ENCODE measurements around the gene MRPL4. TPM values are rescaled to one million over a fixed set of nuclear protein-coding genes. Genes with fewer than 3 reads are reported as not detected.
A peak's percentile ranks its signal among the peaks of the same experiment; 100 is the strongest.

MRPL4 gene
- total and polyA plus RNA-seq, 2 of the 13 experiments (the other 11 are each of a cell fraction or from before 2014, with no cell fraction given): 40.6 to 42.5 TPM

DNA sequence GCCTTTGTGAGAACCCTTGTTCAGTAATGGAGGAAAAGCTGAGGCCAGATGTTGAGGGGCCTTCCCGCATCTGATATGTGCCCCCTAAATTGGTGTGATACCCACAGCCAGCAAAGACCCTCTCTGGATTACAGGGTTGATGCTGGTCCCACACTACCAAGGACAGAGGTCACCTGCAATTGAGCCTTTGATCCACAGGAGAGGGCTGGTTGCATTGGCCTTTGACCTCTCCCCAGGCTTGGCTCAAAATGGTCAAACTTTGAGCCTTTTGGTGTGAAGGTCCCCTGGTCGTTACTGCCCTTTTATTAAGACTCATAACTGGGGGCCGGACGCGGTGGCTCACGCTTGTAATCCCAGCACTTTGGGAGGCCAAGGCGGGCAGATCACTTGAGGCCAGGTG lies 8.4 kb upstream of the MRPL4 start (continued):
- TF ChIP-seq, protein P1, sequence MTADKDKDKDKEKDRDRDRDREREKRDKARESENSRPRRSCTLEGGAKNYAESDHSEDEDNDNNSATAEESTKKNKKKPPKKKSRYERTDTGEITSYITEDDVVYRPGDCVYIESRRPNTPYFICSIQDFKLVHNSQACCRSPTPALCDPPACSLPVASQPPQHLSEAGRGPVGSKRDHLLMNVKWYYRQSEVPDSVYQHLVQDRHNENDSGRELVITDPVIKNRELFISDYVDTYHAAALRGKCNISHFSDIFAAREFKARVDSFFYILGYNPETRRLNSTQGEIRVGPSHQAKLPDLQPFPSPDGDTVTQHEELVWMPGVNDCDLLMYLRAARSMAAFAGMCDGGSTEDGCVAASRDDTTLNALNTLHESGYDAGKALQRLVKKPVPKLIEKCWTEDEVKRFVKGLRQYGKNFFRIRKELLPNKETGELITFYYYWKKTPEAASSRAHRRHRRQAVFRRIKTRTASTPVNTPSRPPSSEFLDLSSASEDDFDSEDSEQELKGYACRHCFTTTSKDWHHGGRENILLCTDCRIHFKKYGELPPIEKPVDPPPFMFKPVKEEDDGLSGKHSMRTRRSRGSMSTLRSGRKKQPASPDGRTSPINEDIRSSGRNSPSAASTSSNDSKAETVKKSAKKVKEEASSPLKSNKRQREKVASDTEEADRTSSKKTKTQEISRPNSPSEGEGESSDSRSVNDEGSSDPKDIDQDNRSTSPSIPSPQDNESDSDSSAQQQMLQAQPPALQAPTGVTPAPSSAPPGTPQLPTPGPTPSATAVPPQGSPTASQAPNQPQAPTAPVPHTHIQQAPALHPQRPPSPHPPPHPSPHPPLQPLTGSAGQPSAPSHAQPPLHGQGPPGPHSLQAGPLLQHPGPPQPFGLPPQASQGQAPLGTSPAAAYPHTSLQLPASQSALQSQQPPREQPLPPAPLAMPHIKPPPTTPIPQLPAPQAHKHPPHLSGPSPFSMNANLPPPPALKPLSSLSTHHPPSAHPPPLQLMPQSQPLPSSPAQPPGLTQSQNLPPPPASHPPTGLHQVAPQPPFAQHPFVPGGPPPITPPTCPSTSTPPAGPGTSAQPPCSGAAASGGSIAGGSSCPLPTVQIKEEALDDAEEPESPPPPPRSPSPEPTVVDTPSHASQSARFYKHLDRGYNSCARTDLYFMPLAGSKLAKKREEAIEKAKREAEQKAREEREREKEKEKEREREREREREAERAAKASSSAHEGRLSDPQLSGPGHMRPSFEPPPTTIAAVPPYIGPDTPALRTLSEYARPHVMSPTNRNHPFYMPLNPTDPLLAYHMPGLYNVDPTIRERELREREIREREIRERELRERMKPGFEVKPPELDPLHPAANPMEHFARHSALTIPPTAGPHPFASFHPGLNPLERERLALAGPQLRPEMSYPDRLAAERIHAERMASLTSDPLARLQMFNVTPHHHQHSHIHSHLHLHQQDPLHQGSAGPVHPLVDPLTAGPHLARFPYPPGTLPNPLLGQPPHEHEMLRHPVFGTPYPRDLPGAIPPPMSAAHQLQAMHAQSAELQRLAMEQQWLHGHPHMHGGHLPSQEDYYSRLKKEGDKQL (CRISPR knock-in tag; IDR thresholded peaks at IDR 0.05; ENCODE audit: low read depth): no peak
- TF ChIP-seq ZNF672 (CRISPR knock-in tag; IDR thresholded peaks at IDR 0.05) (peak; percentile 84), PITX1 (CRISPR knock-in tag; IDR thresholded peaks at IDR 0.05) (peak; percentile 33; the same call in 1 of the 2 replicates), ZNF160 (CRISPR knock-in tag; IDR thresholded peaks at IDR 0.05) (no peak), HOXA3 (CRISPR knock-in tag; IDR thresholded peaks at IDR 0.05) (peak; percentile 12; the same call in 1 of the 2 replicates), MIER2 (CRISPR knock-in tag; IDR thresholded peaks at IDR 0.05) (no peak), NFYB (CRISPR knock-in tag; IDR thresholded peaks at IDR 0.05) (no peak), NFRKB (IDR thresholded peaks at IDR 0.05) (no peak), NR2F1 (CRISPR knock-in tag; IDR thresholded peaks at IDR 0.05) (peak; percentile 54 to 58; a peak in 3 of 4 replicates), REXO4 (CRISPR knock-in tag; IDR thresholded peaks at IDR 0.05; ENCODE audit: borderline replicate concordance) (no peak), NR2F6 (IDR thresholded peaks at IDR 0.05) (peak; percentile 79), NR2F6 (CRISPR knock-in tag; IDR thresholded peaks at IDR 0.05) (peak; percentile 87), HNF4A (CRISPR knock-in tag; IDR thresholded peaks at IDR 0.05) (peak; percentile 80), SALL1 (CRISPR knock-in tag; IDR thresholded peaks at IDR 0.05) (peak; percentile 57), HNF4G (IDR thresholded peaks at IDR 0.05; ENCODE audit: borderline replicate concordance, low read depth, low read length) (peak; percentile 66; the same call in 1 of the 2 replicates), HNF4G (CRISPR knock-in tag; IDR thresholded peaks at IDR 0.05; ENCODE audit: borderline replicate concordance, low read depth) (0 out of 2 replicates have a peak, but pooled peaks have one; percentile 19)
- TF ChIP-seq, protein P2, sequence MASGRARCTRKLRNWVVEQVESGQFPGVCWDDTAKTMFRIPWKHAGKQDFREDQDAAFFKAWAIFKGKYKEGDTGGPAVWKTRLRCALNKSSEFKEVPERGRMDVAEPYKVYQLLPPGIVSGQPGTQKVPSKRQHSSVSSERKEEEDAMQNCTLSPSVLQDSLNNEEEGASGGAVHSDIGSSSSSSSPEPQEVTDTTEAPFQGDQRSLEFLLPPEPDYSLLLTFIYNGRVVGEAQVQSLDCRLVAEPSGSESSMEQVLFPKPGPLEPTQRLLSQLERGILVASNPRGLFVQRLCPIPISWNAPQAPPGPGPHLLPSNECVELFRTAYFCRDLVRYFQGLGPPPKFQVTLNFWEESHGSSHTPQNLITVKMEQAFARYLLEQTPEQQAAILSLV (CRISPR knock-in tag; IDR thresholded peaks at IDR 0.05; ENCODE audit: borderline replicate concordance): no peak
- TF ChIP-seq, protein P3, sequence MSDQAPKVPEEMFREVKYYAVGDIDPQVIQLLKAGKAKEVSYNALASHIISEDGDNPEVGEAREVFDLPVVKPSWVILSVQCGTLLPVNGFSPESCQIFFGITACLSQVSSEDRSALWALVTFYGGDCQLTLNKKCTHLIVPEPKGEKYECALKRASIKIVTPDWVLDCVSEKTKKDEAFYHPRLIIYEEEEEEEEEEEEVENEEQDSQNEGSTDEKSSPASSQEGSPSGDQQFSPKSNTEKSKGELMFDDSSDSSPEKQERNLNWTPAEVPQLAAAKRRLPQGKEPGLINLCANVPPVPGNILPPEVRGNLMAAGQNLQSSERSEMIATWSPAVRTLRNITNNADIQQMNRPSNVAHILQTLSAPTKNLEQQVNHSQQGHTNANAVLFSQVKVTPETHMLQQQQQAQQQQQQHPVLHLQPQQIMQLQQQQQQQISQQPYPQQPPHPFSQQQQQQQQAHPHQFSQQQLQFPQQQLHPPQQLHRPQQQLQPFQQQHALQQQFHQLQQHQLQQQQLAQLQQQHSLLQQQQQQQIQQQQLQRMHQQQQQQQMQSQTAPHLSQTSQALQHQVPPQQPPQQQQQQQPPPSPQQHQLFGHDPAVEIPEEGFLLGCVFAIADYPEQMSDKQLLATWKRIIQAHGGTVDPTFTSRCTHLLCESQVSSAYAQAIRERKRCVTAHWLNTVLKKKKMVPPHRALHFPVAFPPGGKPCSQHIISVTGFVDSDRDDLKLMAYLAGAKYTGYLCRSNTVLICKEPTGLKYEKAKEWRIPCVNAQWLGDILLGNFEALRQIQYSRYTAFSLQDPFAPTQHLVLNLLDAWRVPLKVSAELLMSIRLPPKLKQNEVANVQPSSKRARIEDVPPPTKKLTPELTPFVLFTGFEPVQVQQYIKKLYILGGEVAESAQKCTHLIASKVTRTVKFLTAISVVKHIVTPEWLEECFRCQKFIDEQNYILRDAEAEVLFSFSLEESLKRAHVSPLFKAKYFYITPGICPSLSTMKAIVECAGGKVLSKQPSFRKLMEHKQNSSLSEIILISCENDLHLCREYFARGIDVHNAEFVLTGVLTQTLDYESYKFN (CRISPR knock-in tag; conservative IDR thresholded peaks at IDR 0.05): peak; percentile 32; the same call in 1 of the 2 replicates

All from HepG2 (cell line).